DND-41 (cell line): ENCODE data around the gene STX16.

ENCODE experiments used
- CTCF ChIP-seq: IDR thresholded peaks from 2 replicates; pipeline ENCODE4 v1.5.1; 2012; ENCODE audit warnings: borderline replicate concordance, low read length, moderate library complexity, mild to moderate bottlenecking; ENCODE audit not compliant: poor library complexity, severe bottlenecking; ENCODE audit errors: extremely low read depth
- EZH2 ChIP-seq: IDR thresholded peaks from 3 replicates; pipeline ENCODE4 v1.6.1; 2012; ENCODE audit warnings: borderline replicate concordance, low read depth, mild to moderate bottlenecking, moderate library complexity, low read length, inconsistent platforms; ENCODE audit not compliant: severe bottlenecking

GRCh38 chr20:58616411-58616810, 34.7 kb upstream of the STX16 start:
- TF ChIP-seq CTCF (no peak), EZH2 (no peak)
